AG09309 (cell line): ENCODE data around the gene CHIT1.
A peak's percentile ranks its signal among the peaks of the same experiment; 100 is the strongest.
"Not testable (repeated sequence)": the region's sequence is repeated elsewhere in the genome, so short reads cannot be mapped to it uniquely, and the experiment has no call there.

ENCODE experiments used
- DNase-seq: peaks from one replicate; pipeline ENCODE4 v3.0.0-alpha.2; 2010; ENCODE audit warnings: low read depth
- H3K4me3 ChIP-seq: 2 replicates; pipeline ENCODE4 v1.5.1; 2011; ENCODE audit warnings: mild to moderate bottlenecking, low read depth, low read length, moderate library complexity; ENCODE audit not compliant: control insufficient read depth
- TF ChIP-seq, protein P1 (sequence below): IDR thresholded peaks from 2 replicates; pipeline ENCODE4 v1.5.1; 2011; ENCODE audit warnings: mild to moderate bottlenecking, low read depth, low read length, inconsistent platforms; ENCODE audit not compliant: insufficient read depth, control insufficient read depth; ENCODE audit errors: missing control alignments

CHIT1 gene

DNA sequence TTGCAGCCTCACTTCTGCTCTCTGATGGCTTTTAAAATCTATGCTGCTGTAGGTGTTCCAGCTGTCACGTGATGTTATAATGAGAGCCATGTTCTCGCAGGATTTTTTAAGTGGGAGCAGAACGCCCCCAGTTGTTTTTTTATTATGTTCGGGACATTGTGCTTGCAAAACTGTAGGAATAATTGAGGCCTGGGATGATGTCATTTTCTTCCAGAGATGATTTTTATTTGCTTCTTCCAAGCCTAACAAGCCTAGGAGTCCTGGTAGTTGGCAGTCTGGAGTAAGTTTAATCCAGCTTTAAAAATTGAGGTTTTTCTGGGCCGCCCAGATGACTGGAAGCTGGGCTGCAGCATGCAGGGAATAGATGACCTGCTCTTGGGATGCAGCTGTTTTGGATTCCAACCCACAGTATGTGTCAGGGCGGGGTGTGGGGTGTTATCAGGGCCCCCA is 34.6 kb upstream of the CHIT1 start:
- peak; percentile 35 for DNase-seq
- H3K4me3 ChIP-seq = no peak overlapping the region
- TF ChIP-seq, protein P1, sequence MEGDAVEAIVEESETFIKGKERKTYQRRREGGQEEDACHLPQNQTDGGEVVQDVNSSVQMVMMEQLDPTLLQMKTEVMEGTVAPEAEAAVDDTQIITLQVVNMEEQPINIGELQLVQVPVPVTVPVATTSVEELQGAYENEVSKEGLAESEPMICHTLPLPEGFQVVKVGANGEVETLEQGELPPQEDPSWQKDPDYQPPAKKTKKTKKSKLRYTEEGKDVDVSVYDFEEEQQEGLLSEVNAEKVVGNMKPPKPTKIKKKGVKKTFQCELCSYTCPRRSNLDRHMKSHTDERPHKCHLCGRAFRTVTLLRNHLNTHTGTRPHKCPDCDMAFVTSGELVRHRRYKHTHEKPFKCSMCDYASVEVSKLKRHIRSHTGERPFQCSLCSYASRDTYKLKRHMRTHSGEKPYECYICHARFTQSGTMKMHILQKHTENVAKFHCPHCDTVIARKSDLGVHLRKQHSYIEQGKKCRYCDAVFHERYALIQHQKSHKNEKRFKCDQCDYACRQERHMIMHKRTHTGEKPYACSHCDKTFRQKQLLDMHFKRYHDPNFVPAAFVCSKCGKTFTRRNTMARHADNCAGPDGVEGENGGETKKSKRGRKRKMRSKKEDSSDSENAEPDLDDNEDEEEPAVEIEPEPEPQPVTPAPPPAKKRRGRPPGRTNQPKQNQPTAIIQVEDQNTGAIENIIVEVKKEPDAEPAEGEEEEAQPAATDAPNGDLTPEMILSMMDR = no peak

DNA sequence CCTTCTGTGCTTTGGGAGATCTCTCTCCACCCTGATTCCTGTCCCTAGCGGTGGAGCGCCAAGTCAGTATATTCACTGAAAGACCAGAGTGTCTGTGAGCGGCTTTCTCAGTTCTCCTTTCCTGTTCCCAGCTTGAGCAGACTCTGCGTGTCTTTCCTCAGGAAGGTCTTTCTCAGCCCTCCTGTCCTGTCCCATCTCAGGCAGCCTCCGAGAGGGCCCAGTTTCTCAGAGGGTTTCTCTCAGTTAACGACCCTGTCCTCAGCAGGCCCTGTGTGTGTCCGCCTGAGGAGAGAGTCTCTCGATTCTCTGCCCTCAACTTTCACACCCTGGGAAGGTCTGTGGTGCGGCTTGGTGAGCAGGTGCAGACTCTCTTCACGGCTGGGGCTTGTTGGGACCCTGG is 34.0 kb upstream of the CHIT1 start:
- no peak for DNase-seq
- TF ChIP-seq, protein P1 = no peak
- no peak overlapping the region for H3K4me3 ChIP-seq

DNA sequence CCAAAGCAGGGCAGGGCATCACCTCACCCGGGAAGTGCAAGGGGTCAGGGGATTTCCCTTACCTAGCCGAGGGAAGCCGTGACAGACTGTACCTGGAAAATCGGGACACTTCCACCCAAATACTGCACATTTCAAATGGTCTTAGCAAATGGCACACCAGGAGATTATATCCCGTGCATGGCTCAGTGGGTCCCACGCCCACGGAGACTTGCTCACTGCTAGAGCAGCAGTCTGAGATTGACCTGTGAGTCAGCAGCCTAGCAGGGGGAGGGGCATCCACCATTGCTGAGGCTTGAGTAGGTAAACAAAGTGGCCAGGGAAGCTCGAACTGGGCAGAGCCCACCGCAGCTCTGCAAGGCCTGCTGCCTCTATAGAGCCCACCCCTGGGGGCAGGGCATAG is 27.2 kb upstream of the CHIT1 start:
- not testable (repeated sequence) for H3K4me3 ChIP-seq, DNase-seq

DNA sequence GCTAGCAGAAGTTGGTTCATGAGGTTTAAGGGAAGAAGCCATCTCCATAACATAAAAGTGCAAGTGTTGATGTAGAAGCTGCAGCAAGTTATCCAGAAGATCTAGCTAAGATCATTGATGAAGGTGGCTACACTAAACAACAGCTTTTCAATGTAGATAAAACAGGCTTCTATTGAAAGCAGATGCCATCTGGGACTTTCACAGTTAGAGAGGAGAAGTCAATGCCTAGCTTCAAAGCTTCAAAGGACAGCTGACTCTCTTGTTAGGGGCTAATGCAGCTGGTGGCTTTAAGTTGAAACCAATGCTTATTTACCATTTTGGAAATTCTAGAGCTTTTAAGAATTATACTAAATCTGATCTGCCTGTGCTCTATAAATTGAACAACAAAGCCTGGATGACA is 25.3 kb upstream of the CHIT1 start:
- H3K4me3 ChIP-seq, DNase-seq: not testable (repeated sequence)

DNA sequence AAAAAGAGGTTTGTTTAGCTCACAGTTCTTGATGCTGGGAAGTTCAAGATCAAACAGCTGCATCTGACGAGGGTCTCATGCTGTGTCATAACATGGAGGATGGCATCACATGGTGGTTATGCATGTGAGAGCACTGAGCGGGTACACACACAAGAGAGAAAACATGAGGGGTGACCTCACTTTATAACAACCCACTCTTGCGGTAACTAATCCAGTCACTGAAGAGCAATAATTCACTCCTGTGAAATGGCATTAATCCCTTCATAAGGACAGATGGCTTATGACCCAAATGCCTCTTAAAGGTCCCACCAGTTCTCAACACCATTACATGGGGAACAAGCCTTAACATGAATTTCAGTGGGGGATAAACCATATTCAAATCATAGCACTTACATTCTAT is 23.2 kb upstream of the CHIT1 start:
- DNase-seq = no peak
- no peak overlapping the region for H3K4me3 ChIP-seq
- TF ChIP-seq, protein P1 = no peak

DNA sequence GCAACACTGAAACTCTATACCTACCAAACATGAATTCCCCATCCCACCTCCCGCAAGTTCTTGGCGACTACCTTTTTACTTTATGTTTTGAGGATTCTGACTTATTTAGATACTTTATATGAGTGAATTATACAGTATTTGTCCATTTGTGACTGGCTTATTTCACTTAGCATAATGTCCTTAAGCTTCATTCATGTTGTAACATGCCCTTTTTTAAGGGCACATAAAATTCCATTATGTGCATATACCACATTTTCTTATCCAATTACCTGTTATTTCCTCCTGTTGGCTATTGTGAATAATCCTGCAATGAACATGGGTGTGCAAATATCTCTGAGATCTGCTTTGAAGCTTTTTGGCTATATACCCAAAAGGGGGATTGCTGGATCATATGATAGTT is 22.0 kb upstream of the CHIT1 start:
- H3K4me3 ChIP-seq = no peak overlapping the region
- TF ChIP-seq, protein P1 = no peak
- DNase-seq = no peak

DNA sequence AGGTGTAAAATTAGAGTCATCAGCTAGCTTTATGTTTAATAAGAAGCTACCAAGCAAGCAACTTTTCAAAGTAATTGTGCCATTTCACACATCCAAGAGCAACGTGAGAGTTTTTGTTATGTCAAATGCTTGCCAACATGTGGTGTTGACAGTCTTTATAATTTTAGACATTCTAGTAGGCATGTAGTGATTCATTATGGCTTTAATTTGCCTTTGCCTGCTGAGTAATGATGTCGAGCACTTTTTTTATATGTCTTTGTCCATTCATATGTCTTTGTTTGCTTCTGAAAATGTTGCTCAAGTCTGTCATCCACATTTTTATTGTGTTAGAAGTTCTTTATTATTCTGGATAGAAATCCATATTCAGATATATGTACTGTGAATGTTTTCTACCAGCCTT is 21.4 kb upstream of the CHIT1 start:
- DNase-seq = no peak
- TF ChIP-seq, protein P1 = no peak
- no peak overlapping the region for H3K4me3 ChIP-seq

DNA sequence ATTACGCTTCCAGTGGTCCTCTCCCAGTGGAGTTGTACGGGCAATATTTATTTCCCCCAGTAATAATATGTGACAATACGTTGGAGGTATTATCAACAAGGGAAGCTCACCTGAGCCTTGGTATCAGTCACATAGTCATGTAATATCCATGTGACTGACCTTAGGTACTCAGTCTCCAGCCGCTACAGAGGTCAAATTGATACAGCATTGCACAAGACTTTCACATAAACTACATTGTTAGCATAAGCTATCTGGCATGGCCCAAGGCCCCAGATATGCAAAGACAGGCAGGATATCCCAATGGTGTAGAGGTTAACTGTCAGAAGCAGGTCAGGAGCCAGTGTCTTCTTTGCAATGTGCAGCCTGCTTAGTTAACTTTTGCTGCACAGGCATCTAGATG is 15.3 kb upstream of the CHIT1 start:
- no peak for DNase-seq
- TF ChIP-seq, protein P1 = no peak
- H3K4me3 ChIP-seq = no peak overlapping the region

DNA sequence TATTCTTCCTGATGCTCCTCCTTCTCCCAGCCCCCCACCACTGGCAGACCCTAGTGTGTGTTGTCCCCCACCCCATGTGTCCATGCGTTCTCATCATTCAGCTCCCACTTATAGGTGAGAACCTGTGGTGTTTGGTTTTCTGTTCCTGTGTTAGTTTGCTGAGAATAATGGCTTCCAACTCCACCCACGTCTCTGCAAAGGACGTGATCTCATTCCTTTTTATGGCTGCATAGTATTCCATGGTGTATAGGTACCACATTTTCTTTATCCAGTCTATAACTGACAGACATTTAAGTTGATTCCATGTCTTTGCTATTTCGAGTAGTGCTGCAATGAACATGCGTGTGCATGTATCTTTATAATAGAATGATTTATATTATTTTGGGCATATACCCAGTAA is 12.2 kb upstream of the CHIT1 start:
- DNase-seq, H3K4me3 ChIP-seq: not testable (repeated sequence)
